GM19395 (cell line): ENCODE measurements around the gene LPP.
"Not testable (repeated sequence)": the region's sequence is repeated elsewhere in the genome, so short reads cannot be mapped to it uniquely, and the experiment has no call there.

Source experiments
- ATAC-seq: cut with Tn5 transposase; IDR thresholded peaks from one replicate; pipeline ENCODE4 v1.9.1; 2021; ENCODE audit warnings: mild to moderate bottlenecking, moderate library complexity; ENCODE audit not compliant: unreplicated experiment

Gene LPP

DNA sequence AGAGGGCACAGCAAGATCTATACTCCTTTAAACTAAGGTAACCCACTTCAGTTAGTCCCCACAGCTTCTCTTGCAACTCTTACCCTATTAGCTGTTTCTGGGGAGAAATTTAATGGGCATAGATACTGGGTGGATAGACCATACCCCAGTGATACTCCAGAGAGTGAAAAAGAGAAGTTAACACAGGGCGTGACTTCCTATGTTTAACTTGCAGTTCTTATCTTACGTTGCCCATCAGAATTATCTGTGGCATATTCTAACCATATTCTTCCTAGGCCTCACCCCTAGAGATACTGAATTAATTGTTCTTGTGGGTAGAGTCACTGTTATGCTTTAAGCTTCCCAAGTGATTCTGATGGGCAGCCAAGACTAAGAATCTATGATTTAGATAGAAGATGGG is 532.4 kb downstream of the LPP start:
- no peak for ATAC-seq

DNA sequence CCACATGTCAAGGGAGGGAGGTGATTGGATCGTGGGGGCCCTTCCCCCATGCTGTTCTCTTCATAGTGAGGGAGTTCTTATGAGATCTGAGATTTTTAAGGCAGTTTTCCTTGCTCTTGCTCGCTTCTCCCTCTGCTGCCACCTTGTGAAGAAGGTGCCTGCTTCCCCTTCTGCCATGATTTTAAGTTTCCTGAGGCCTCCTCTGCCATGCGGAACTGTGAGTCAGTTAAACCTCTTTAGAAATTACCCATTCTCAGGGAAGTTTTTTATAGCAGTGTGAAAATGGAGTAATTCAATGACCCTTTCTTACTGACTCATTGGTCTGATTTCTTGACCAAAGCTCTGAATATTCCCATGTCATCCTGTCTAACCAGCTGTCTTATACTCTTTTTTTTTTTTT is 533.4 kb downstream of the LPP start:
- no peak for ATAC-seq

DNA sequence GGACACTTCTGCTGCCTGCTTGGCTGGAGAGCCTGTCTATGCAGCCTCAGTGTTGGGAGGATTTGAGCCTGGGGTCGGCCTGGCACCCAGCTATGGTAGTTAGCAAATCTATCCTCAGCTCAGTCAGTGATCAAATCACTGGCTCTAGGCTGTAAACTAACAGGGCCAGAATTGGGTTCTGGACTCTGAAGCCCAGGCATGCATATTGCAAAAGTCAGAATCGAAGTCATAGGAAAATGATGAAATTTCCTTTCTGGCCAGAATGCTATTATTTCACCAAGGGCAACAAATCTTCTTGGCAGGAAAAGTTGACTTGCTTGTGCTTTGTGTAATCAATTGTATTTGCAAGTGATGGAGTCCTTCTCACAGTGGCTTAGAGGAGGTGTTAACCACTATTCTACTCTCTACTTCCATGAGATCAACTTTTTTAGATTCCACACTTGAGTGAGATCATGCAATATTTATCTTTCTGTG is 535.2 kb downstream of the LPP start:
- no peak for ATAC-seq

DNA sequence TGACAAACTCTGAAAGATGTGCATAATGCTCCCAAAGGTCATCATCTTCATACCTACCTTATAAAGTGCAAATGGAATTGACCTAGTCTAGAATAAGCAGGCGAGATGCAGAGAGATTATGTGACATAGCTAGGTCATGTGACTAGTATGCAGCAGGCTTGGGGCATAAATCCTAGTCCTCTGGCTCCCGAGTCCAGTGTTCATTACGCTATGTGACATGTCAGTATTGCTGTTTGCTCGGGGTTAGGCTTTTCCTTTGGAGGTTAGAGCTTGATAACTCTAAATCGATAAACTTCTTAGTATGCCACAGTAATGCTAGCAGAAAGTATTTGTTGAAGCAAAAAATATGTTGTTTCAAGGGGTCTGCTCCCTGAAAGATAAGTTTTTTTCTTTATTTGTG is 536.1 kb downstream of the LPP start:
- ATAC-seq = no peak

DNA sequence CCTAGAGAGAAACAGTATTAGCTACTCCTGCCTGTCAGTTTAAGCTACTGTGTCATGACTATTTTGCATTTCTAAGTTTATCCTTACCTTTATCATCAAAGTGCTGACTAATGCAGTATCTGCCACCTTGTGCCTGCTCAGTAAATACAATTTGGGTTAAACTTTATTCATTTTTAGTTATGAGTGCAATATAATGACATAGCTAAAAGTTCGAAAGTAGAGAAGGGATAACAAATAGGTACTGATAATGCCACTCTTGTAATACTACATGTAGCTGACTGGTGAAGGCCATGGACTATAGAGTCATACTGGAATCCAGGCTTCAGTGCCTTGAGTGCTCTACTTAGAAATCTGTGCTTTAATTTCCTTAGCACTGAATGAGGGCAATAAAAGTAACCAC is 537.0 kb downstream of the LPP start:
- no peak for ATAC-seq

DNA sequence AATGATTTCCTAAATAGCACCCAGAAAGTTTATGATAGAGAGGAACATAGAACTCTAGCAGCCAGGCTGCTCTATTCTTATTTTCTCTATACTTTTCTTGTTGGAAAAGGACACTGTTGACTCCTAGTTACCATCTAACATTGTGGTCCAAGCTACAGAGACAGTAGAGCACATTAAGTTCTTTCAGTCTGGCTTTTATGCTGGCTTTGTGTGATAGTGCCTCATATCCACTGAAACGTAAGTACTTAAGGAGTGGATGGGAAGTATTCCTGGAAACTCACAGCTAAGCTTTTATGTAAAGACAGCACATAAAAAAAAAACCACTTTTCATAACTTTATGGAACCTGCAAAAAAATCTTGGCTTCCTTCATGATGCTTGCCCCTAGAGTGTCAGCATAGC is 537.7 kb downstream of the LPP start:
- ATAC-seq = no peak

DNA sequence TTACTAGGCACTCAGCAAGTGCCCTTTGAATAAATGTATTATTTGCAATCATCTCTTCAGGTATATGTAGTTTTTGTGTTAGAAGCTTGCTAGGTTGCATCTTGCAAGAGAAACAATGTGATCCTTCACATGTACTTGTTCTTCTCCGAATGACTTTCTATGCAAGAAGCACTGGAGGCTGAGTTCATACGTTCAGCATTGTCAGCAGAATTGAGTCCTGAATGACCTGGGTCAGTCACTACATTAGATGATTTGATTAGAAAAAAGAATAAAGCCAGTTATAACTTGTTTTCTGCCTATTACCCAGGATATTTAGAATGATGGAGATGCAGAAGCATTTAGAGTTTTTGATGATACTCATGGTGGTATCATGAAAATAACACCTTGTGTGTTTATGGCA is 538.7 kb downstream of the LPP start:
- ATAC-seq = no peak

DNA sequence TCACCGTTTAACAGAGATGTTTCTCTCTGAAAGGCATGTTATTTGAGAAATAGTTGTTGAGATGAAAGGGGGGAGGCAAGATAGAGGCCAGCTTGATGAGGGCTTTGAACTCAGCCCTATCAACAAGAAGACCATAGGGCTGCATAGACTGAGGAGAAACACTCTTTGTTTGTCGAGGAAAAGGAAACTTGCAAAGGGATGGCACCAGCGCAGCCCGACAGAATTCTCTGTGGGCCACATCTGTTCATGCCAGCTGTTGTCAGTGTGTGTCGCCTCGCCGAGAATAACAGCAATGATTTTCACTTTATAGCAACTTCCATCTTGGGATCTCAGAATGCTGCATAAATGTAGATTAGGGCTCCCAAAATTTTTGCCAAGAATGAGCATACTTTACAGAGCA is 539.5 kb downstream of the LPP start:
- no peak for ATAC-seq

DNA sequence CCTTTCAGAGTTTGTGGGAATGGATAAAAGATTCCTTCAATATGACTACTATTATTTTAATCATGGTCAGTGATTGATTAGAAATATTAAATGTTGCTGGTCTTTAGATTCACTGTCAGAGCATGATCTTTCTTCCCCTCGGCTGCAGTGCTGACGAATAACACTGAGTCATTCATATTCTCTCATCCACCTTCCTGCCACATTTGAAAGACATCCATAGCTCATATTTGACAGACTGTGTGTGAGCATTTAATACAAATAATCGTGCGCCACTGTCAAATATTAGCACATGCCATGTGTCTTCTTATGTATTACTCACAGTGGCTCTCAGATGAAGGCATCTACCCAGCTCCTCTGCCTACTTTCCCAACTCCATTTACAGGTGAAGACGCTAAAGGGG is 541.3 kb downstream of the LPP start:
- ATAC-seq = no peak

DNA sequence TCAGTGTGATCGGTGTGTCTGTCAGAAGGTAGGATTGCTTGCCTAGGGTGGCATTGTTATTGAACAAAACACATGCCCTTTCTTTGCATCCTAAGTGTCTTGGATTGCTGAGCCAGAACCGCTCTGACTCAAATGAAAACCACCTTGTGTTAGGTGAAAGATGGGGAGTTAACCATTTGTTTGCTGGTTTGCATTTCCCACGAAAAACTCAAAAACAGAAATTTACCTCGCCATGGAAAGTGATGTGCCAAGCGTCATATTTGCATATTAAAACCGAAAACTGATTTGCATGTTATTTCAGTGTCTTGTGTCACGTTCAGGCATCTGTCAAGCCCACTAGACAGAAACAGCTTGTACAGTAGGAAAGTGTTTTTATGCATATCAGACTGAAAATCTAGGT is 543.2 kb downstream of the LPP start:
- ATAC-seq = peak; percentile 95

DNA sequence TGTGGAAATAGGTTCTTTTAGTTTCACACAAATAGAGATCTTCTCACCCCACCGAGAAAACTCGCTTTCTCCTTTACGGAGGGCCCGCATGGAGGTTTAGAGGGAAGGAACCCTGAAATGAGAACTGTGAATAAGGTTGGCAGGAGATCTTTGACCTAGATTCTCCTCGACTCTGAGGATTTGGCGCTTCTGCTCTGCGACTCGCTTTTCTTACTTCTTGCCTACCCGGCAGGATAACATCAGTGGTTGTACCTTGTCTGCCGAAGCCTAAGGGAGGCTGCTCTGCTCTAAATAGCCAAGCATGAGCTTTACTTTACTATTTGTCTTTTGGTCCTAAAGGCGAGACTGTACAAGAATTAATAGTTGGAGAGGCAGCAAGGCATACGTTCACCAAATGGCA is 544.5 kb downstream of the LPP start:
- no peak for ATAC-seq

DNA sequence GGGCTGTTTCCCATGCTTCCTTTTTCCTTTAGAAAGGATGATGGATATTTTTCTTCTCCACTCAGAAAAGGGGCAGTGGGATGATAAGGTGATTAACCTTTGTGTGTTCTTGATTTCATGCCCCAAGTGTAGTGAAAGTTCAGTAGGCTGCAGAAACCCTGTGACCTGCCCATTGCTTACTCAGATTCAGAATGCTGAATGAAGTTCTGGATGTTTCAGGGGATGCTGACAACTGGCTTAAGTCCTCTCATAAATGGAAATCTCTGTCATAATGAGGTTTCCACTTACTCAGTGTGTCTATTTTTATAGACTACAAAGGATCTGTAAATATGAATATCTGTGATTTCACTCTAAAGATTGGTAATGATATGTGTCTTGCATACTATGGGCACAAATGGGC is 546.5 kb downstream of the LPP start:
- no peak for ATAC-seq

DNA sequence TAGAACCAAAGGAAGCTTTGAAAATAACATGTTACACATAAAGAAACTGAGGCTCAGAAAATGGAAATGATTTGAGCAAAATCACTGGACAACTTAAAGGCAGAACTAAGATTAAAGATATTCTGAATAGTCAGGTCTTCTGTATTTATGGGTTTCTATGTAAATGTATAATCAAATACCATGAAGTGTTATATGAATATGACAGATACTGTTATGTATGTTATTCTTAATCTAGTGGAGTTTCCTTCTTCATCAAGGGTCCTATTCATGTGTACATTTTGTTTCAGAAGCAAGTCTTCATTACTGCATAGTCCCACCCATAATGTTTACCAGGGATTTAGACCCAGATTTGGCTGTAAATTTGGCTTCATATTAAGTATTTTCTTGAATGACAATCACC is 547.0 kb downstream of the LPP start:
- ATAC-seq = no peak

DNA sequence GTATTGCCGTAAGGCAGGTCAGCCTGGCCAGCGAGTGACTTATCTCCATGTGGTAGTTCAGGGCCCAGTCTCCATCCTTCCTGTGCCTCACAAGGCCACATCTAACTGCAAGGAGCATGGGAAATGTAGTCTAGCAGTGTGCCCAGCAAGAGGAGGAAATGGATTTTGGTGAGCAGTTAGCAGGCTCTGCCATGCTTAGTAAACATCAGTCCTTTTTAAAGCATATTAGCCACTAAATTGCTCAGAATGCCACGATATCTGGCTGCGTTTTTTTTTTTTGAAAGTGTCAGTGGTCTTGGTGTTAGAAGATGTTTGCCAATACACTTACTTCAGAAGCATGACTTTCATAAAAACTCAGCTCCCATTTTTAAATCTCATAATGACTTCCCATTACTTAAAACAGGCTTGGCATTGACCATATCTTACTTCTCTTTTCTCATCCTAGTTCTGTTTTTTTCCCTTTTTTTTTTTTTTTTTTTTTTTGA is 547.6 kb downstream of the LPP start:
- no peak for ATAC-seq

DNA sequence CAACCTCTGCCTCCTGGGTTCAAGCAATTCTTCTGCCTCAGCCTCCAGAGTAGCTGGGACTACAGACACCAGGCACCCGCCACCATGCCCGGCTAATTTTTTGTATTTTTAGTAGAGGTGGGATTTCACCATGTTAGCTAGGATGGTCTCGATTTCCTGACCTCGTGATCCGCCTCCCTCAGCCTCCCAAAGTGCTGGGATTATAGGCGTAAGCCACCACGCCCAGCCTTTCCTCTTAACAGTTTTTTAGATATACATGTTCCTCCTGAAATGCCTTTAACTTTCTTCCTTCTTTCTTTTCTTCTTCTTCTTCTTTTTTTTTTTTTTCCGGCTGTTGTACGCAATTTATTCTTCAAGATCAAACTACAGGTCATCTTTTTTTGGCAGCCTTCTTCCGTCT is 548.1 kb downstream of the LPP start:
- not testable (repeated sequence) for ATAC-seq

DNA sequence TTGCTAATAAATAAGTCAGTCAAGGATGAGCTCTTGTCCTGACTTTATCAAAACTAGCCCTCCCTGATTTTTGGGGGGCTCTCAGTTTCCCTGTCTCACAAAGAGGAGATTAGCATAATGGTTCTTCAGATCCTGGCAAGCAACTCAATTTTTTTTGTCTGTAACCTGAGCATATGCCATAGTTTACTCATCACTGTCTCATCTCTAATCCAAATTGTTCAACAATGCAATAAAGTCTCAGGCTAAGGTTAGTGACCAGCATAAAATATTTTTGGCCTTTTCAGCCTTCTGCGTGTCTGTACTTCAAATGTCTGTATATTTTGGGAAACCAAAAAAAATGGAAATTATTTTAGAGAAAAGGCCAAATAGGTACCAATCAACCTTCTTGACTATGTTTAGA is 552.2 kb downstream of the LPP start:
- ATAC-seq = no peak

DNA sequence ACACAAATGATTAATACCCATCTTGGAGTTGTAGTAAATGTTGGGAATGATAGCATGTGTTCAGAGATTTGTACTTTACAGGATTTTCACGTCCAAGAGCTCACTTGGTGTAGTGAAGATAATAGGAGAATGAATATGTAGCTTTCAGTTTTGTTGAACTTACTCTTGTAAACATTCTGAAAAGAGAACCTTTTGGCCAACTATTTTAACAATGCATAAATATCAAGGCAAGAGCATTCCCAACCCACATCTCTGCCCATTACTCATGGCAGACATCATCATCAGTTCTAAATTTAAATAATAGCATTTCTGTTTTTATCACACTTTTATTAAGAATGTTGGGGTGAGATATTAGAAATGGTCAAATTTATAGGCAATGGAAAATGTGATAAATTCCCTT is 552.6 kb downstream of the LPP start:
- ATAC-seq = no peak

DNA sequence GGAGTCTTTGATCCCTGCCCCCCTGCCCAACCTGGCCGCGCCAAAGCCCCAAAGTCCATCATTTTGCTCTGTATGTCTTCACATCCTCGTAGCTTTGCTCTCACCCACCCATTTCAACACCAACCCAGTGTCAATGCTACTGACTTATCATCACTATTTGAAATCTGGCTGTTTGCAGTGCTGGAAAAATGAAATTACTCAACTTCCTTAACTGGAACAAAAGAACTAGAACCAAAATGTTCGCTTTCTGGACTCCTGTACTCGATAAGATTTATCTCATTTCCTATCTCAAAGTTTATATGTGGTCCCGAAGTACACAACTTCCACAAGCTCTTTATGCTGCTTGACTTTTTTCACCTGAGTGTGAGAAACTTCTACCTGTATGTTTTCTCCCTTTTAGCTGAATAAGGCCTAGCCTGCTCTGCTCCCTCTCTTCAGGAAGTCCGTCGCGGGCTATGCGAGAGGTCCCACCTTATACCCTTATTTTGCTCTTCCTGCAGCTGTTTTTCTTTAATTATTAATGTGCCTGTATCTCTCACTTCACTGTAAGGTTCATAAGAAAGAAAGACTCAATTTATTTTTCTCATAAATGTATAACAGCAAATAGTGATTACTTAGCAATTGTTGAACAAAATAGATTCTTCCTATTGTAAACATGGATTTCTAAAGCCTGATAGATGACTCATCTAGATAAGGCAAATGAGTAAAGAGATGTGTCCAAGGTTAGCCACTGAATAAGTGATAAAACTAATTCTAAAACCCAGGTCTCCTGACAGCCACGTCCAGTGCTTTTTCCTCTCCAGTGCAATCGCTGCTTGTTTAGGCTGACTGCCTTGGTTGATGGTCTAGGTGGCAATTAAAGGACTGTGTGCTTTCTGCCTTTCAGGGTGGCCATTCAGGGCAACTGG is 553.7 kb downstream of the LPP start:
- ATAC-seq = no peak

DNA sequence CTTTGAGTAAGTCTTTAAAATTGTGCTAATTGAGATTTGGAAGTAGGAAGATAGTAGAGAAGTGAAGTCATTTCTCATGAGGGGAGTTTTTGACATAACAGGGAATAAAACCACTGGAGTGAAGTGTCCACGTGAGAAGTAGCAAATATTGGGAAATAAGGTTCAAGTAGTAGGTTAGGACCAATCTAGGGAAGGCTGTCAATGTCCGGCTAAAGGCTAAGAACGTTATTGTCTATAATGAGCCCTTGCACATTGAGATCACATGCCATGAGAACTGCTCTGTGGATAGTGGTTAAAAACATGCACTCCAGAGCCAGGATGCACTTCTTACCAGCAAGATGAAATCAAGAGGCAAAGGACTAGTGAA is 557.9 kb downstream of the LPP start:
- no peak for ATAC-seq

DNA sequence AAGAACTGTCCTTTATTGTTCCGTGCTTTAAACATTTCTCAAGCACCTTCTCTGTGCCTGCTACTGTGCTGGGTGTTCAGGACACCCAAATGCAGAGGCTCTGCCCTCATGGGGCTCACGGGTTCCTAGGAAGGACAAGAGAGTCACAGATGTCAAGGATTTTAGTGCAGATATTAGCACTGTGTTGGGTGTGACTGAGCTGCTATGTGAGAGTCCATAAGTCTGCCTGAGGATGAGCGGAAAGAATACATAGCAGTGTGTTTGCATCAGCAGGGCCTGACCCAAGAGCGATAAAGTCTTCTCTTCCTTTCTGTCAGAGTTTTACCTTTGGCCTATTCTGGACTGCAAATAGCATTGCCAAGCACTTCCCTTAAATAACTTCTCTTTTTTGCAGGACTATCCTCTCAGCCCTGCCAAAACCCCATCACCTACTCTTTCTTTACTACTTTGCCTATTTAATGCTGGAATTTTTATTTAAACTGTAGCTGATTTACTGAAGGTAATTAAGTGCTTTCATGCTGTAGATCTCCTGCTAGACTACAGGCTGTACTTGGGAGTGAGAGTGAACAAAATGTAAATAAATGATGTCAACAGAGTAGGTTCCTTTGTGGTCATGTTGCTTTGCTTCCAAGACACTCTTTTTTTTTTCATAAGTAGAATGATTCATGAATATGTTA is 558.4 kb downstream of the LPP start:
- ATAC-seq = no peak

DNA sequence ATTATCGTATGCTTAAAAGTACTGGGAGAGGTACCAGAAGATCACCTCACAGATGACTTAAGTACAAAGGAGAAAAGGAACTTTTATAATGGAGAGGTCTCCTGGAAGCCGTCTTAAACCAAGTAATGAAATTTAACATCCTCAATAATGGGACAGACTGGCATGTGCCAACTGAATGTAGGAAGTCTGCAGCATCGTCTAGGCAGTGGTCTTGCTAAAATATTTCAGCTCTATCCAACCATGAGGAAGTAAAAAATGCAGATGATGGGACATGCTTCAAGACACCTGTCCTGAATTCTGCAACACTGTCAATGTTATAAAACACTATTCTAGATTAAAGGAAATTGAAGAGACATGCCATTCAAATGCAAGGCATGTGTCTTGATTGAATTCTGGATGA is 559.0 kb downstream of the LPP start:
- ATAC-seq = no peak

DNA sequence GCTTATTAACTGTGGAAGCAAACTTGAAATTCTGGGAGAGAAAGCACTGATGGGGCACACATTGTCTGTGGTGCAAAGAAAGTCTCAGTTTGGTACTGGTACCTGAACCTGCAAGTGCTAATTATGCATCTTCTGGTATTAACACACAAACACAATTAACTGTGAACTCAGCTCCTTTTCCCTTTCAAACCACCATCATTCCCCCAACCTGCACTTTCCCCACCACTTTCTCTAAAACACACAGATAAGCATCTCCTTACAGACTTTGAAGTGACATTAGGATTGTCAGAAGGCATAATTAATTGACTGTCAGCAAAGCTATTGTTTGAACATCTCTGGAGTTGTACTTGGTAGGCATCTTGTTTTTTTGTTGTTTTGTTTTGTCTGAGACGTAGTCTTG is 565.6 kb downstream of the LPP start:
- no peak for ATAC-seq
